K562 (cell line): ENCODE data around the gene AGPAT3. TPM values are rescaled to one million over a fixed set of nuclear protein-coding genes. Genes with fewer than 3 reads are reported as not detected.
A peak's percentile ranks its signal among the peaks of the same experiment; 100 is the strongest.

Experiments
- ADNP ChIP-seq: fragments of 200-800 bp; sonication (Bioruptor generic); IDR thresholded peaks from 2 replicates; pipeline ENCODE4 v1.6.1; 2016; ENCODE audit warnings: missing genetic modification characterization, missing compliant biosample characterization
- ARID2 ChIP-seq: fragments of 450-650 bp; IDR thresholded peaks from 2 replicates; pipeline ENCODE4 v1.6.1; 2017; ENCODE audit warnings: antibody characterized with exemption, mild to moderate bottlenecking
- ATF1 ChIP-seq, 2 experiments: fragments of 450-650 bp in 1 of 2; IDR thresholded peaks; 2 replicates each; pipeline ENCODE4 v1.6.1; 2016; ENCODE audit warnings: missing compliant biosample characterization in 1 of 2, missing genetic modification characterization in 1 of 2
- BRCA1 ChIP-seq, 2 experiments: fragments of 450-650 bp in 1 of 2; sonication (generic) in 1 of 2; formaldehyde crosslinking in 1 of 2; IDR thresholded peaks; 2 replicates each; pipeline versions ENCODE4 v1.5.0 to v1.6.1; 2017 to 2020; ENCODE audit warnings: mild to moderate bottlenecking in 1 of 2, missing genetic modification reagents in 1 of 2
- EHMT2 ChIP-seq: fragments of 450-650 bp; IDR thresholded peaks from 2 replicates; pipeline ENCODE4 v1.6.1; 2018; ENCODE audit warnings: antibody characterized with exemption
- HMG20B ChIP-seq: fragments of 250-450 bp; sonication (Bioruptor Pico); IDR thresholded peaks from 2 replicates; pipeline ENCODE4 v1.5.0; 2021; ENCODE audit warnings: mild to moderate bottlenecking
- MLLT1 ChIP-seq, 2 experiments: fragments of 450-650 bp; IDR thresholded peaks; 2 replicates each; pipeline ENCODE4 v1.6.1; 2016
- RBM39 ChIP-seq: fragments of 200-400 bp; formaldehyde crosslinking; optimal IDR thresholded peaks from 2 replicates; pipeline ENCODE3; 2018; ENCODE audit warnings: low read depth, low read length
- YY1 ChIP-seq, 3 experiments: IDR thresholded peaks; 2 replicates each; pipeline ENCODE4 v1.6.1; 2011; ENCODE audit warnings: low read length in 2 of 3, mild to moderate bottlenecking in 2 of 3, moderate library complexity in 2 of 3, borderline replicate concordance in 1 of 3, control low read depth in 1 of 3, low read depth in 1 of 3; ENCODE audit not compliant: insufficient read depth in 3 of 3, insufficient replicate concordance in 2 of 3, control insufficient read depth in 1 of 3, insufficient read length in 1 of 3; ENCODE audit errors: extremely low read depth in 1 of 3
- ZBED1 ChIP-seq: IDR thresholded peaks from 2 replicates; pipeline ENCODE4 v1.6.1; 2014
- ZBTB2 ChIP-seq: fragments of 450-650 bp; IDR thresholded peaks from 2 replicates; pipeline ENCODE4 v1.6.1; 2016; ENCODE audit warnings: antibody characterized with exemption
- polyA plus RNA-seq, 8 experiments: library from polyadenylated mRNA; depleted of rRNA in 4 of 8; stranded (reverse) in 5 of 8; unstranded in 3 of 8; fragments of >200 nt; fragmentation: Nextera tagmentation in 2 of 8; fragmentation: Illumina TruSeq in 1 of 8; extraction: Ambion mirVana in 2 of 8; extraction: Trizol in 1 of 8; gene quantifications; 2 replicates each; pipeline versions ENCODE4 v1.2.1 to v1.2.3, GENCODE V29; 2011 to 2014; ENCODE audit warnings: inconsistent platforms in 1 of 8, missing spikeins in 1 of 8
- total RNA-seq, 7 experiments: library from RNA; depleted of rRNA in 6 of 7; stranded (reverse); fragments of >200 nt in 6 of 7; fragmentation: Illumina TruSeq in 2 of 7; extraction: Trizol in 2 of 7; gene quantifications; 2 replicates each; pipeline versions ENCODE4 v1.2.1 to v1.2.3, GENCODE V29; 2011 to 2021; ENCODE audit warnings: low replicate concordance in 1 of 7
- TF ChIP-seq, protein P1 (sequence below): fragments of 450-650 bp; formaldehyde crosslinking; IDR thresholded peaks from 2 replicates; pipeline ENCODE4 v1.4.0; 2022; ENCODE audit warnings: missing genetic modification characterization
- TF ChIP-seq, protein P2 (sequence below), 3 experiments: fragments of 200-800 bp in 1 of 3; fragments of 250-450 bp in 1 of 3; fragments of 450-650 bp in 1 of 3; sonication (Bioruptor Pico) in 1 of 3; sonication (Bioruptor generic) in 1 of 3; formaldehyde crosslinking in 1 of 3; IDR thresholded peaks; 2 replicates each; pipeline versions ENCODE4 v1.6.1 to v1.8.0; 2016 to 2022; ENCODE audit warnings: mild to moderate bottlenecking in 2 of 3, missing genetic modification characterization in 2 of 3, missing compliant biosample characterization in 1 of 3, moderate library complexity in 1 of 3
- TF ChIP-seq, protein P3 (sequence below), 2 experiments: IDR thresholded peaks; 2 replicates each; pipeline ENCODE4 v1.6.1; 2012; ENCODE audit warnings: improper control_type of control experiment in 2 of 2, low read depth in 2 of 2, low read length in 2 of 2, borderline replicate concordance in 1 of 2

Gene AGPAT3
- total and polyA plus RNA-seq, 9 of the 15 experiments (the other 6 are each of a cell fraction or from before 2014, with no cell fraction given) = 1.5 to 88.4 (median 35.7) TPM

- TF ChIP-seq, protein P1, sequence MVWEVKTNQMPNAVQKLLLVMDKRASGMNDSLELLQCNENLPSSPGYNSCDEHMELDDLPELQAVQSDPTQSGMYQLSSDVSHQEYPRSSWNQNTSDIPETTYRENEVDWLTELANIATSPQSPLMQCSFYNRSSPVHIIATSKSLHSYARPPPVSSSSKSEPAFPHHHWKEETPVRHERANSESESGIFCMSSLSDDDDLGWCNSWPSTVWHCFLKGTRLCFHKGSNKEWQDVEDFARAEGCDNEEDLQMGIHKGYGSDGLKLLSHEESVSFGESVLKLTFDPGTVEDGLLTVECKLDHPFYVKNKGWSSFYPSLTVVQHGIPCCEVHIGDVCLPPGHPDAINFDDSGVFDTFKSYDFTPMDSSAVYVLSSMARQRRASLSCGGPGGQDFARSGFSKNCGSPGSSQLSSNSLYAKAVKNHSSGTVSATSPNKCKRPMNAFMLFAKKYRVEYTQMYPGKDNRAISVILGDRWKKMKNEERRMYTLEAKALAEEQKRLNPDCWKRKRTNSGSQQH (CRISPR knock-in tag) = no peak
- TF ChIP-seq, protein P2, sequence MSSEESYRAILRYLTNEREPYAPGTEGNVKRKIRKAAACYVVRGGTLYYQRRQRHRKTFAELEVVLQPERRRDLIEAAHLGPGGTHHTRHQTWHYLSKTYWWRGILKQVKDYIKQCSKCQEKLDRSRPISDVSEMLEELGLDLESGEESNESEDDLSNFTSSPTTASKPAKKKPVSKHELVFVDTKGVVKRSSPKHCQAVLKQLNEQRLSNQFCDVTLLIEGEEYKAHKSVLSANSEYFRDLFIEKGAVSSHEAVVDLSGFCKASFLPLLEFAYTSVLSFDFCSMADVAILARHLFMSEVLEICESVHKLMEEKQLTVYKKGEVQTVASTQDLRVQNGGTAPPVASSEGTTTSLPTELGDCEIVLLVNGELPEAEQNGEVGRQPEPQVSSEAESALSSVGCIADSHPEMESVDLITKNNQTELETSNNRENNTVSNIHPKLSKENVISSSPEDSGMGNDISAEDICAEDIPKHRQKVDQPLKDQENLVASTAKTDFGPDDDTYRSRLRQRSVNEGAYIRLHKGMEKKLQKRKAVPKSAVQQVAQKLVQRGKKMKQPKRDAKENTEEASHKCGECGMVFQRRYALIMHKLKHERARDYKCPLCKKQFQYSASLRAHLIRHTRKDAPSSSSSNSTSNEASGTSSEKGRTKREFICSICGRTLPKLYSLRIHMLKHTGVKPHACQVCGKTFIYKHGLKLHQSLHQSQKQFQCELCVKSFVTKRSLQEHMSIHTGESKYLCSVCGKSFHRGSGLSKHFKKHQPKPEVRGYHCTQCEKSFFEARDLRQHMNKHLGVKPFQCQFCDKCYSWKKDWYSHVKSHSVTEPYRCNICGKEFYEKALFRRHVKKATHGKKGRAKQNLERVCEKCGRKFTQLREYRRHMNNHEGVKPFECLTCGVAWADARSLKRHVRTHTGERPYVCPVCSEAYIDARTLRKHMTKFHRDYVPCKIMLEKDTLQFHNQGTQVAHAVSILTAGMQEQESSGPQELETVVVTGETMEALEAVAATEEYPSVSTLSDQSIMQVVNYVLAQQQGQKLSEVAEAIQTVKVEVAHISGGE (CRISPR knock-in tag; IDR thresholded peaks at IDR 0.05) = peak in 1 of 3 experiments; percentile 28; a peak in 1 of 6 replicates
- TF ChIP-seq MLLT1 (IDR thresholded peaks at IDR 0.05) (0 out of 4 replicates have a peak, but pooled peaks of 1 of the 2 experiments have one; percentile 43), ADNP (tag) (0 out of 2 replicates have a peak, but pooled peaks have one; percentile 43), EHMT2 (peak; percentile 62; the same call in 1 of the 2 replicates), ZBED1 (0 out of 2 replicates have a peak, but pooled peaks have one; percentile 12), RBM39 (no peak), ATF1 (CRISPR knock-in tag; IDR thresholded peaks at IDR 0.05) (no peak), ATF1 (tag; IDR thresholded peaks at IDR 0.05) (0 out of 2 replicates have a peak, but pooled peaks have one; percentile 5), ZBTB2 (0 out of 2 replicates have a peak, but pooled peaks have one; percentile 50), BRCA1 (IDR thresholded peaks at IDR 0.05) (no peak), BRCA1 (CRISPR knock-in tag; IDR thresholded peaks at IDR 0.05) (no peak), YY1 (IDR thresholded peaks at IDR 0.05; ENCODE audit: borderline replicate concordance in 1 of 3, control insufficient read depth in 1 of 3, extremely low read depth in 1 of 3, insufficient read depth in 3 of 3, insufficient read length in 1 of 3, insufficient replicate concordance in 2 of 3, low read depth in 1 of 3, low read length in 2 of 3) (no peak), HMG20B (no peak), ARID2 (no peak)
- TF ChIP-seq, protein P3, sequence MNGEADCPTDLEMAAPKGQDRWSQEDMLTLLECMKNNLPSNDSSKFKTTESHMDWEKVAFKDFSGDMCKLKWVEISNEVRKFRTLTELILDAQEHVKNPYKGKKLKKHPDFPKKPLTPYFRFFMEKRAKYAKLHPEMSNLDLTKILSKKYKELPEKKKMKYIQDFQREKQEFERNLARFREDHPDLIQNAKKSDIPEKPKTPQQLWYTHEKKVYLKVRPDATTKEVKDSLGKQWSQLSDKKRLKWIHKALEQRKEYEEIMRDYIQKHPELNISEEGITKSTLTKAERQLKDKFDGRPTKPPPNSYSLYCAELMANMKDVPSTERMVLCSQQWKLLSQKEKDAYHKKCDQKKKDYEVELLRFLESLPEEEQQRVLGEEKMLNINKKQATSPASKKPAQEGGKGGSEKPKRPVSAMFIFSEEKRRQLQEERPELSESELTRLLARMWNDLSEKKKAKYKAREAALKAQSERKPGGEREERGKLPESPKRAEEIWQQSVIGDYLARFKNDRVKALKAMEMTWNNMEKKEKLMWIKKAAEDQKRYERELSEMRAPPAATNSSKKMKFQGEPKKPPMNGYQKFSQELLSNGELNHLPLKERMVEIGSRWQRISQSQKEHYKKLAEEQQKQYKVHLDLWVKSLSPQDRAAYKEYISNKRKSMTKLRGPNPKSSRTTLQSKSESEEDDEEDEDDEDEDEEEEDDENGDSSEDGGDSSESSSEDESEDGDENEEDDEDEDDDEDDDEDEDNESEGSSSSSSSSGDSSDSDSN (IDR thresholded peaks at IDR 0.05; ENCODE audit: borderline replicate concordance in 1 of 2, low read depth in 2 of 2, low read length in 2 of 2) = 0 out of 4 replicates have a peak, but pooled peaks of 1 of the 2 experiments have one; percentile 41
Observed at GRCh38 chr21:43892984-43893535, 28.0 kb downstream of the AGPAT3 start (continued).
